ENCODE data around the gene SRGAP1.
"Not testable (repeated sequence)": the region's sequence is repeated elsewhere in the genome, so short reads cannot be mapped to it uniquely, and the experiment has no call there.

The SRGAP1 gene

DNA sequence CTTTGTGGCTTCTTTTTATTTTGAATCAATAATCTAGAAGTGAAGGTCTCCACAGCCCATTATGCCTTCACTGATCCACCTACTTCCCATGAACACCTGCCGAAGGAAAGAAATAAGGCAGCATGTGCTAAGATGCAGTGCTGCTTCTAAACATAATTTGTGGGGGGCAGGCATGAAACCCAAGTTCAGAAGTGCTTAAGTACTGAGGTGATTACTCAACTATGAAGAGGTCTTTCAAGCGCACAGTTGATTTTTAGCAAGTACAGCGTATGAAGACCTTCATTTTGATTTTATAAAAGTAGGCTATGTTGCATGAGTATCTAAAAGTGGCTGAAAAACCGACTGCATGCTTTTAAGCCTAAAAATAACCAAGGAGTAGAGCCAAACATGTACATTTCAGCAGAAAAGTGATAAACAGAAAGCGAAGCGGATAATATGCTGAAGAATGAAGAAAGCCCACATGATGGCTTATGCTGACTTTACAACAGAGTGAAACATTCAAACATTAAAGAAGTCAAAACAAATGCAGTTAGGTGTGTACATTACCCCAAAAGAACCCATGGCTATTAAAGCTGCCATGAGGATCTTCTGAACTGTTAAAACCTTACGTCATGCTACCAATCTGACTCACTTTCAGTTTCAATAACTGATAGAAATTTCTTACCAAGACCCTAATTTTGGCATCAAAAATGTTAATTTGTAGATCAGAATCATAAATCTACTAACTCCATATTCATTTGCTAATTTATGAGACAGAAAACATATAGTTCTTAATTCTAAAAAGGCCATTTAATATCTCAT is 348.3 kb downstream of the SRGAP1 start:
- H3K4me3 ChIP-seq (ENCODE audit: low read length) = peak overlapping the region; percentile 21; the same call in 1 of the 2 replicates
- no peak for TF ChIP-seq ZNF274 (IDR thresholded peaks at IDR 0.05; ENCODE audit: low read depth, low read length)

GRCh38 chr12:64193931-64194330 is 349.4 kb downstream of the SRGAP1 start:
- H3K4me3 ChIP-seq (ENCODE audit: low read length) = no peak overlapping the region
- TF ChIP-seq ZNF274 (IDR thresholded peaks at IDR 0.05; ENCODE audit: low read depth, low read length) = no peak

GRCh38 chr12:64194333-64195149 is 350.0 kb downstream of the SRGAP1 start:
- no peak overlapping the region for H3K4me3 ChIP-seq (ENCODE audit: low read length)
- TF ChIP-seq ZNF274 (IDR thresholded peaks at IDR 0.05; ENCODE audit: low read depth, low read length) = no peak

- H3K4me3 ChIP-seq (ENCODE audit: low read length) = not testable (repeated sequence)
These were observed 351.3 kb downstream of the SRGAP1 start for GRCh38 chr12:64195841-64196240.

- TF ChIP-seq ZNF274 (IDR thresholded peaks at IDR 0.05; ENCODE audit: low read depth, low read length) = no peak
- no peak overlapping the region for H3K4me3 ChIP-seq (ENCODE audit: low read length)
These were observed 358.5 kb downstream of the SRGAP1 start for GRCh38 chr12:64203036-64203435.

GRCh38 chr12:64203775-64204174 is 359.3 kb downstream of the SRGAP1 start:
- H3K4me3 ChIP-seq (ENCODE audit: low read length) = no peak overlapping the region
- TF ChIP-seq ZNF274 (IDR thresholded peaks at IDR 0.05; ENCODE audit: low read depth, low read length) = no peak

DNA sequence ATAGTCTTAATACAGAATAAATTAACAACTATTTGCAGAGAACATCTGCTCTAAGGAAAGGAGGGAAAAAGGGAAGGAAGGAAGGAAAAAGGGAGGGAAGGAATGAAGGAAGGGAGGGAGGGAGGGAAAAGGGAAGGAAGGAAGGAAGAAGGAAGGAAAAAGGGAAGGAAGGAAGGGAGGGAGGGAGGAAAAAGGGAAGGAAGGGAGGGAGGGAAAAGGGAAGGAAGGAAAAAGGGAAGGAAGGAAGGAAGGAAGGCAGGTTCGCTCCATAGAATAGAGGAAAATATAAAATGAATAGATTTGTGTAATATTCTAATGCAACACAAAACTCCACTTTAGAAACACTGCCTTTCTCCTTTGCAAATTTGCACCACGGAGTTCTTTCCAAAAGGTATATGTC is 361.0 kb downstream of the SRGAP1 start:
- no peak overlapping the region for H3K4me3 ChIP-seq (ENCODE audit: low read length)
- TF ChIP-seq ZNF274 (IDR thresholded peaks at IDR 0.05; ENCODE audit: low read depth, low read length) = no peak

DNA sequence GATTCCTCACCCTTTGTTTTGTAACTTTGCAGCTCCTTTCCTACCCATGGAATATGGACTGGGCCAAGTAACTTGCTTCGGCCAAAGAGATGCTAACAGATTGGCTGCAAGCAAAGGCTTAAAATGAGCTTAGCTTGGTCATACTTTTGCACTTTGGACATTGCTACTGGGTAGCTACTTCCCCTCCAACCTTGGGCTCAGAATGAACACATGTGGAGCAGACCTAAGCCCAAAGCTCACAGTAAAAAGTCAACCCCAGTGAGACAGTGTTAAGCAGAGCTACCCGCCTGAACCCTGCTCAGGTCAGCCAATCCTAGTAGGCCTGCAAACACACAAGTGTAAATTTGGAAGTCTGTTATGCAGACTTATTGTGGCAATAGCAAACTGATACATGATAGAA is 363.0 kb downstream of the SRGAP1 start:
- no peak overlapping the region for H3K4me3 ChIP-seq (ENCODE audit: low read length)
- TF ChIP-seq ZNF274 (IDR thresholded peaks at IDR 0.05; ENCODE audit: low read depth, low read length) = no peak

Measured in GM08714 (cell line).